ENCODE data around the gene VWA7. TPM values are rescaled to one million over a fixed set of nuclear protein-coding genes. Genes with fewer than 3 reads are reported as not detected.
"Not testable (repeated sequence)": the region's sequence is repeated elsewhere in the genome, so short reads cannot be mapped to it uniquely, and the experiment has no call there.

VWA7 gene
- total RNA-seq (2014; rRNA removed; shearing (Covaris generic)): 0.37 and 2.2 TPM in 2 replicates

DNA sequence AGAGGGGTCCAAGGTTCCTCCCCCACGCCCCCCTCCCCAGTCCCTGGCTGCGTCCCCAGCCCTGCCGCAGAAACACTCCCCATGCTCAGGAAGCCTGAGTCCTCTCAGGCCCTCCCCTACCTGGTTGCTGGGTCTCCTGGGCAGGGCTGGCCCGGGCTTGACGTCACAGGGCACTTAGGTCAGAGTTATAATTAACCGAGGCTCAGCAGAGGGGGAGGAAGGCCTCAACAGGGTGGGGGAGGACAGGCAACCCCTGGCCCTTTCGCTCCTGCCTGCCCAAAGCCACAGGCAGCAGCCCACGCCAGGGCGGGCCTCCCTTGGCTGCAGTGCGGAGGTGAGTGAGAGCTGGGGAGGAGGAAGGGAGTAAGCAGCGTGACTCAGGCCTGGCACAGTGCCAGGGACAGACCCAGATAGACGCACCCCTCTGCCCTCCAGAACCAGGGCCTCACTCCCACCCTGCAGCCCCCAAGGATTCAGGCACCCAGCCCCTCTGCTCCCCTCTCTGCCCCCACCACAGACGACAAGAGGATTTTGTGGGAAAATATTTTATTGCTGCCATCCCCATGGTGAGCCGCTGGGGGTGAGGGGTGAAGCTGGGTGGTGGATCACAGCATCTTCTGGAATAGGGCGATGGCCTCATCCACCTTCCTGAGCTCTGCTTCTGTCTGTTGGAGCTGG is at the start of gene VWA7:
VWA7 (minus strand) TSS at position 340 of the 678 bp plus-strand sequence. CDS start 549 bp downstream, outside the sequence.
- peak; percentile 90 for DNase-seq (ENCODE audit: low spot score)

DNA sequence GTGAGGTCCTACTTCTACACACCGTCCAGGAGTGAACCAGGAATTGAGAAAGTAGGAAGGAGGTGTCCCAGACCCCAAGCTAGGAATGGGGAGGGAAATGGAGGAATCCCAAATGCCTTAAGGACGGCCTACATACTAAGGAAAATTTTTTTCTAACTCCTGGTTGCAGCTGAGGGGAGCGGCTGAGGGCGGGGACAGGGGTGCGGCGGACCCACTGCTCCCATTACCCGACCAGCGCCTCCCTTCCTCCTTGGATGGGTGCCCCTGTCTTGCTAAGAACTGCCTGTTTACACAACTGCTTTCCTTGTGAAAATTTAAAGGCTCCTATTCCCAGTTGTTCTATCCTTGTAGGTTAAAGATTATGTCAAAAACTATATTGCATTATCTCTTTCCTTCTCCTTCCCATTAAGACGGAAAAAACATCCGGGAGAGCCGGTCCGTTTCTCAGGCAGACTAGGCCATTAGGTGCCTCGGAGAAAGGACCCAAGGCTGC is 49.7 kb upstream of the VWA7 start:
- DNase-seq (ENCODE audit: low spot score): peak; percentile 85

GRCh38 chr6:31825553-31825952 is 48.4 kb upstream of the VWA7 start:
- no peak for DNase-seq (ENCODE audit: low spot score)

- DNase-seq (ENCODE audit: low spot score): not testable (repeated sequence)
These were observed 46.6 kb upstream of the VWA7 start for GRCh38 chr6:31823592-31824196.

GRCh38 chr6:31822036-31822821 is 45.1 kb upstream of the VWA7 start:
- DNase-seq (ENCODE audit: low spot score): peak; percentile 93

DNA sequence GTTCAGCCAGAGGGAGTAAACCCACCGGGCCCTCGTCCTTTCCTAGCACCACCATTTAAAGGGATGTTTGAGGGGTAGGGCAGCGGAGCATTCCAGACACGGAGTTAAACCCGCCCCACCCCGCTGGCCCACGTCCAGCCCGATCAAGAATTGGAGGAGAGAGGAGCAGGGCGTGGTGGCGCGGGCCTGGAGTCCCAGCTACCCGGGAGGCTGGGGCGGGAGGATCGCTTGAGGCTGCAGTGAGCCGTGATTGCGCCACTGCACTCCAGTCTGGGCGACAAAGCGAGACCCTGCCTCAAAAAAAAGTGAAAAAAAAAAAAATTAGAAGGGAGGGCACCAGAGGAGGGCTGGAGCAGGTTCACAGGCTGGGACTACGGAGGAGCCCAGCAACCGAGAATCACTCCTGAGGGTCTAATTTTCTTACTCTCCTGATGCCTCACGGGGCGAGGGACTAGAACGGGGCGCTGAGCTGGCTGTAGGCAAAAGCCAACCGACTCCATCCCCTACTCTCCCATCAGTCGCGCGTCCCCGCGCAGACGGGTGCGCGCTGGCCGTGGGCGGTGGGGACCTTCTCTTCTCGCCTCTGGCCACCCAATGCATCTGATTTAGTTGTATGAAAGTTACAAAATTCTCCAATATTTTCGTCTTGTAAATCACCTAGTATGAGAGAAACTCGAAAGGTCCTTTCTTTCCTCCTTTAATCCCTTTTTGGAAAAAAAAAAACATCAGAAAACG is 44.3 kb upstream of the VWA7 start:
- DNase-seq (ENCODE audit: low spot score): peak; percentile 42

GRCh38 chr6:31820399-31820798 is 43.3 kb upstream of the VWA7 start:
- DNase-seq (ENCODE audit: low spot score): not testable (repeated sequence)

DNA sequence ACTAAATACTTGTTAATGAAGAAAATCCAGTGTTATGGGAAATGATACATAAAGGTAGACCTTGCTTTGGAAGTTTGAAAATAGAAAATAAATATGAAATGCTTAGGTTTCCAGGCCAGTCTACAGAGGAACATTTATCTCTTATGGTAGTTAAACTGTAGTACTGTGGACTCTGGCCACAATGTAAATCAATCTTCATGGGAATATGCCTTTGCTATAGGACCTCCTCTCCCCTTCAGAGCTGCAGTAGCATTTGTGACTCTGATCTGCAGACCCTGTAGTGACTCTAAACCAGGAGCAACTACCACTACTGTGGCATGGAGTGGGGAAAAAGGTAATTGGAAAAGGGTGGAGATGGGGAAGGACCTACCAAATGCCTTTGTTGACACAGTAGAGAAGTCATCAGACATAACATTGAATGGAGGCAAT is 42.8 kb upstream of the VWA7 start:
- DNase-seq (ENCODE audit: low spot score): no peak

DNA sequence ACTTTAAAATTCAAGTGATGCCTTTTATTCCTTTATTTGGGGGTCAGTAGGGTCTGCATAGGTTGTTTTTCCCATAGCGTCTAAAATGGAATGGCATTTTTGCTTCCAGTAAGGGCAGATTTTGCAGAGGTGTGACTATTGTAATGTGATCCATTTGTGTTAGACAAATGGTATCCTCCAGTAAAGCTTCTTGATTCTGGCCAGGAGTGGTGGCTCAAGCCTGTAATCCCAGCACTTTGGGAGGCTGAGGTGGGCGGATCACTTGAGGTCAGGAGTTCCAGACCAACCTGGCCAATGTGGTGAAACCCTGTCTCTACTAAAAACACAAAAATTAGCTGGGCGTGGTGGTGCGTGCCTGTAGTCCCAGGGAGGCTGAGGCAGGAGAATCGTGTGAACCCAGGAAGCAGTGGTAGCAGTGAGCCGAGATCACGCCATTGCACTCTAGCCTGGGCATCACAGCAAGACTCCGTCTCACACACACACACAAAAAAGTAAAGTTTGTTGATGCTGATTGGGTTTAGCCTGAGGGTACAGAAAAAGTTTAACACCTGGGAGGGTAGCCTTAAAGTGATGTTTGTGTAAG is 40.9 kb upstream of the VWA7 start:
- not testable (repeated sequence) for DNase-seq (ENCODE audit: low spot score)

- not testable (repeated sequence) for DNase-seq (ENCODE audit: low spot score)
These were observed 40.2 kb upstream of the VWA7 start for GRCh38 chr6:31817133-31817928.

DNA sequence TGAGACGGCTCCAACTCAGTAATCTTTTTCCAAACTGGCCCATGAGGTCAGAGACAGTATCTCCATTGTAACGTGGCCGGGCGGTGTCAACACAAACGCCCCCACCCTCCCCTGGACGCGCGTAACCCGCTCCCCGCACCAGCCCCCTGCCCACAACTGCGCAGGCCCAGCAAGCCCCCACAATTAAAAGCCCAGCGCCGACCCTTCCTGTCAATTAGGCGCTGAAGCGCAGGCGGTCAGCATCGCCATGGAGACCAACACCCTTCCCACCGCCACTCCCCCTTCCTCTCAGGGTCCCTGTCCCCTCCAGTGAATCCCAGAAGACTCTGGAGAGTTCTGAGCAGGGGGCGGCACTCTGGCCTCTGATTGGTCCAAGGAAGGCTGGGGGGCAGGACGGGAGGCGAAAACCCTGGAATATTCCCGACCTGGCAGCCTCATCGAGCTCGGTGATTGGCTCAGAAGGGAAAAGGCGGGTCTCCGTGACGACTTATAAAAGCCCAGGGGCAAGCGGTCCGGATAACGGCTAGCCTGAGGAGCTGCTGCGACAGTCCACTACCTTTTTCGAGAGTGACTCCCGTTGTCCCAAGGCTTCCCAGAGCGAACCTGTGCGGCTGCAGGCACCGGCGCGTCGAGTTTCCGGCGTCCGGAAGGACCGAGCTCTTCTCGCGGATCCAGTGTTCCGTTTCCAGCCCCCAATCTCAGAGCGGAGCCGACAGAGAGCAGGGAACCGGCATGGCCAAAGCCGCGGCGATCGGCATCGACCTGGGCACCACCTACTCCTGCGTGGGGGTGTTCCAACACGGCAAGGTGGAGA is 38.1 kb upstream of the VWA7 start, which contains the start of the genes HSPA1A and HSPA1L:
HSPA1A (plus strand) TSS at position 519 of the 814 bp plus-strand sequence; CDS start at position 733, 214 bp downstream.
HSPA1L (minus strand) TSS at position 259 of the 814 bp plus-strand sequence. CDS start 3,311 bp downstream, outside the sequence.
- peak; percentile 72 for DNase-seq (ENCODE audit: low spot score)

GRCh38 chr6:31814677-31815024 is 37.5 kb upstream of the VWA7 start:
- peak; percentile 97 for DNase-seq (ENCODE audit: low spot score)

- DNase-seq (ENCODE audit: low spot score): no peak
These were observed 36.3 kb upstream of the VWA7 start for GRCh38 chr6:31813465-31813849.

GRCh38 chr6:31811645-31812044 is 34.5 kb upstream of the VWA7 start:
- DNase-seq (ENCODE audit: low spot score): no peak

- DNase-seq (ENCODE audit: low spot score): not testable (repeated sequence)
These were observed 31.5 kb upstream of the VWA7 start for GRCh38 chr6:31808599-31808998.

DNA sequence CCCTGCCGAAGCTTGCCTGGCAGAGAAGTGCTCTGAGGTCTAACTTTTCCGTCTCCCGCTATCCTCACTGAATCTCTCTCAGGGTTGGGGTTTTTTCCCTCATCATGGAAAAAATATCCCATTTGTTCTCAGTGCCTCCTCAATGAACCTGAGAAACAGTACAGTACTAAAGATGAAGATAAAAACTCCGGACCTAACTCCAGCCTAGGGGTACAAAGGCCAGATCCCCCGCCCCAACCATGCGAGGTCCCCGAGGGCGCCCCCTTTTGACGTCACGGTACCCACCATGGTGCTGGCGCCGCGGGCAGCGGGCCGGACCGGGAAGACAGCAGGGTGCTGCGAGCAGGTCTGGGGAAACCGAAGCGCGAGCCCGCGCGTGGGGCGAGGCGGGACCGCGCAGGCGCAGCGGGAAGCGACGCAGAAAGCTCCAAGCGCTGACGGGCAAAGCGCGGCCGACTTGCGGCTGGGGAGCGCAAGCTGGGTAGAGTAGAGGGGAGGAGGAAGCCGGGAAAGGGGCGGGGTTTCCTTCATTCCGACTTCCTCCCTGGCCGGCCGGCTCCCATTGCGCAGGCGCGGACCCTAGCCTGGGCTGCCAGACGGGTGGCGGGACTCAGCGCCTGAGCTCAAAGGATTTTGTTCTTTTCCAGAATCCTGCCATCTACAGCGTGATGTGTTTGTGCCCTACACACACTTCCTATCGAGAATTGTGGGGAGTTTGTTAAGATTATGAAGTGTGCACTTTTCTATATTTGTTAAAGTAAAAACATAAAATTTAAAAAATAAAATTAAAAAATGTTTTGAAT is 29.5 kb upstream of the VWA7 start, which contains the start of gene LSM2:
LSM2 (minus strand) TSS at position 497 of the 803 bp plus-strand sequence; CDS start at position 288, 209 bp downstream.
- peak; percentile 92 for DNase-seq (ENCODE audit: low spot score)

DNA sequence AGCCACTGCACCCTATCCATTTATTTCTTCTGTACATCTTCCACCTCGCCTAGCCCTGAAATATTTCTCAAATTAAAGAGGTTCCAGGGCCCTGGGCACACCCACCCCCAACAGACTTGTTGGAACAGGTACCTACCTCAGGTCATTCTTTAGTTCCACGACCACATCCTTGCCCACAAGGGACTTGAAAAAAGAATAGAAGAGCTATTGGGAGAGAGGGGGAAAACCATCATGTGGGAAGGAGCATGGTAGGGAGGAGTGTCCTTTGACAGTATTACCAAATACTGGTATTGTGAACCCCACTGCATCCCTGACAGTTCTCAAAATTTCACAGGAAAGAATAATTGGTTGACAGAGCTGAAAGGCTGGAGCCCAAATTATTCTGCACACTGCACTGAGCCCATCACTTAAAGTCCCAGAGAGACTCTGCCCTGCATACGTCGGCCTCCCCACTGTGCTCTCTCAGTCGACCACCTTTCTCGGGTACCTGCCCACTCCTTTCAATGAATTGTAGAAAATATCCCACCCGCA is 28.9 kb upstream of the VWA7 start:
- no peak for DNase-seq (ENCODE audit: low spot score)
